GM21447 (cell line): ENCODE data around the gene POLD1.
A peak's percentile ranks its signal among the peaks of the same experiment; 100 is the strongest.

ENCODE experiments used
- ATAC-seq: cut with Tn5 transposase; IDR thresholded peaks from one replicate; pipeline ENCODE4 v1.9.1; 2021; ENCODE audit not compliant: unreplicated experiment

POLD1 gene

DNA sequence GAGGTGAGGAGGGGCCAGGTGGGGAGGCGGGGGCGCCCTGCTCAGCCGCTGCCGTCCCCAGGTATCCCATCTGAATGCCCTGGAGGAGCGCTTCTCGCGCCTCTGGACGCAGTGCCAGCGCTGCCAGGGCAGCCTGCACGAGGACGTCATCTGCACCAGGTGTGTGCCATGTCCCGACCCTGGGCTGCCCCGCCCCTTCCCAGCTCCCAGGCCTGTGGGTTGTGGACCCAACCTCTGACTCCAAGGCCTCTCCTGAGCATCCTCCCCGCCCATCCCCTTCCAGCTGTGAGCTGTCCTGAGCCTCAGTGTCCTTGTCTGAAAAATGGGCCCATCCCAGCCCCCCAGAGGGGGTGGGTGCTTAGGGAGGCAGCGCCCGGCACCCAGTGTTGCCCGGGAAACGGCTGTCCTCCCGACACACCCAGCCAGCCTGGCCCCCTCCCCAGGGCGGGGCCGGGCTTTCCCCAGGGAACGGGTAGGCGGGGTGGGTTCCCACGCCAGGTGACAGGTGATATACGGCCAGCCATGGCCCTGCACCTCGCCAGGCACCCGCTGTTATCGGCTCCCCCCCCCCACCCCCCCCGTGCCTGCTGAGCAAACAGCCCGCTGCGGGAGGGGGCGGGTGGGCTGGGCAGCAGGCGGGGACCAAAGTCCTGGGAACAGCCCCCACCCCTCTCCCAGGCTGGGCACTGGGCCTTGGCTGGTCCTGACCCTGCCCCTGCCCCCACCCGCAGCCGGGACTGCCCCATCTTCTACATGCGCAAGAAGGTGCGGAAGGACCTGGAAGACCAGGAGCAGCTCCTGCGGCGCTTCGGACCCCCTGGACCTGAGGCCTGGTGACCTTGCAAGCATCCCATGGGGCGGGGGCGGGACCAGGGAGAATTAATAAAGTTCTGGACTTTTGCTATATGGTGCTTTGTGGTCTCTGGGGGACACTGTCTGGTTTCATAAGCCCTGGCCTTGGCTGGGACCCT is 33.2 kb downstream of the POLD1 start:
- no peak for ATAC-seq

DNA sequence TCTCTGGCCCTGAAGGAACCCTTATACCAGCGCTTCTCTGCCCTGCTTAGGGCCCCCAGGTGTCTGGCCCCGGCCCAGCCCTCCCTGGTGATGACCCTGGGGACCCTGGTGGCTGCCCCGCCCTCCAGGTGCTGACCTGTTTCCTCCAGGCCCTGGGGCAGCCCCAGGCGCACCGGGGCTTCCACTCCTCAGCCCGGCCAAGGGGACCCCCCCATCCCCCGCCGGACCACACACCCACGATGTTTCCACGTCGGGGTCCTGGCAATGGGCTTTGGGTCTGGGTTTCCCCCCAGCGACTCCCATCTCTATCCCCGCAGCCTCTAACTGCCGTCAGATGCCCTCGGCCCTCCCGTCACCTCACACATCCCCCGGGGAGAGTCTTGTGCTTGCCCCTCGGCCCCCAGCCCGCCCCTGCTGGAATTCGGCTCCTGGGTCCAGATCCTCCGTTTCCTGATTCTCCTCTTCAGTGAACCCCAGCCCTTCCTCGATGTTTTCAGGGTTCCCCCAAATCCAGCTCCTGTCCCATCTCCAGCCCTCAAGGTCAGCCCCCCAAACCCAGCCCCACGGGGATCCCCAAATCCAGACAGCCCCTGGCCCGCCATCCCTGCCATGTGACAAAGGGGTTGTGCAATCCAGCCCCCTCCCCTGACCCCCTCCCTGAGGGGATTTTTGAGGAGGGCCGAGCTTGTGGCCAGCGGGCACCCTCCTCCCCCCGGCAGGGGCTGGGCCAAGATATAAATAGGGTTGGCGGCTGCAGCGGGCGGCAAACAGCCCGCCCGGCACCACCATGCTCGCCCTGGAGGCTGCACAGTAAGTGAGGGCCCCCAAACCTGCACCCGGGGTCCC is 34.3 kb downstream of the POLD1 start, which contains the start of gene SPIB:
Gene SPIB, plus strand, starts transcription at position 763 of the 846 bp plus-strand sequence. Its CDS starts 25 bp downstream, at position 788.
- no peak for ATAC-seq

GRCh38 chr19:50419022-50419579 is 35.0 kb downstream of the POLD1 start:
- no peak for ATAC-seq

DNA sequence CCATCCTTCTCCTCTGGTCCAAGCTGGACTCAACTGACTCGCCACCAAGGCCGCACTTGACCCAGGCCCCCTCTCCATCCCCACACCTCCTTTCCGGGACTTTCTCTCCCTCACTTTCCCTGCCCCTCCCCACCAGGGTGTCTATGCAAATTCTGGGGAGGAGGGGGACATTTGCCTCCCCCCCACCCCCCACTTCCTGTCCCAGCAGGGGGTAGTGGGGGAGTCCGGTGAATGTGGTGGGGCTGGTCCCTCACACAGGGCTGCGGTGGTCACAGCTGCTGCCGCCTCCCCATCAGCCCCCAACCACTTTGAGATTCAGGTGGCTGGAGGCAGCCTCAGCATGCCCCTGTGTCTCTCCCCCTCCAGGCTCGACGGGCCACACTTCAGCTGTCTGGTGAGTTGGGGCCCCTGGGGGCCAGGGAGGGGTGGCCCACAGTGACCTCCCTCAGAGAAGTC is 35.5 kb downstream of the POLD1 start:
- no peak for ATAC-seq

GRCh38 chr19:50420127-50420526 is 36.0 kb downstream of the POLD1 start:
- no peak for ATAC-seq

GRCh38 chr19:50420808-50421207 is 36.7 kb downstream of the POLD1 start:
- no peak for ATAC-seq

GRCh38 chr19:50422397-50423278 is 38.5 kb downstream of the POLD1 start:
- no peak for ATAC-seq

DNA sequence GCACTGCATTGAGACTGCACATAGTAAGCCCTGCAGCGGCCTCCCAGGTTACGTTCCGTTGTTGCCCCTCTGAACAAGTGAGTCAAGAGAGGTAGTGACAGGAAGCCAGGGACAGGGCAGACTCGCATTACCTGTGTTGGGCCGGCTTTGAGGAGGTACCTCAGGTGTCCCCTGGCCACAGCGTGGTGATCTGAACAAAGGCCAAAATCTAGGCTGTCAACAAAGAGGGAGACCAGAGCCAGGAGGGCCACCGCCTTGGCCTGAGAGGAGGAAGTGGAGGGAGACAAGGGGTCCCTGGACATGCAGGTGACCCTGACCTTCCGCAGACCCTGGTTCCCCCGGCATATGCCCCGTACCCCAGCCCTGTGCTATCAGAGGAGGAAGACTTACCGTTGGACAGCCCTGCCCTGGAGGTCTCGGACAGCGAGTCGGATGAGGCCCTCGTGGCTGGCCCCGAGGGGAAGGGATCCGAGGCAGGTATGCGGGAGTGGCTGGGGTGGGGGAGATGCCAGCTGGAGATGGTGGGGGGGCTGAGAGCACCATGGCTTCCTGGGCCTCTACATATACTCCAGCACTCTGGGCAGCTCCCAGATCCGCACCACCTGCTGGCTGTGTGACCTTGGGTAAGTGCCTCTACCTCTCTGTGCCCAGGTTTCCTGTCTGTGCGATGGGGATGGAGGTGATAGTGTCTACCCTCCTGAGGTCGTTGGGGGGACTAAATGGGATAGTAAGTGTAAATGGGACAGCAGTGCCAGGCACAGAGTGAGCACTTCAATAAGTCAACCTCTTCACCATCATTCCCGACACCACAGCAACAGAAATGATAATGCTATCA is 39.3 kb downstream of the POLD1 start:
- ATAC-seq, result no peak

GRCh38 chr19:50425581-50425980 is 41.4 kb downstream of the POLD1 start:
- ATAC-seq, result no peak

DNA sequence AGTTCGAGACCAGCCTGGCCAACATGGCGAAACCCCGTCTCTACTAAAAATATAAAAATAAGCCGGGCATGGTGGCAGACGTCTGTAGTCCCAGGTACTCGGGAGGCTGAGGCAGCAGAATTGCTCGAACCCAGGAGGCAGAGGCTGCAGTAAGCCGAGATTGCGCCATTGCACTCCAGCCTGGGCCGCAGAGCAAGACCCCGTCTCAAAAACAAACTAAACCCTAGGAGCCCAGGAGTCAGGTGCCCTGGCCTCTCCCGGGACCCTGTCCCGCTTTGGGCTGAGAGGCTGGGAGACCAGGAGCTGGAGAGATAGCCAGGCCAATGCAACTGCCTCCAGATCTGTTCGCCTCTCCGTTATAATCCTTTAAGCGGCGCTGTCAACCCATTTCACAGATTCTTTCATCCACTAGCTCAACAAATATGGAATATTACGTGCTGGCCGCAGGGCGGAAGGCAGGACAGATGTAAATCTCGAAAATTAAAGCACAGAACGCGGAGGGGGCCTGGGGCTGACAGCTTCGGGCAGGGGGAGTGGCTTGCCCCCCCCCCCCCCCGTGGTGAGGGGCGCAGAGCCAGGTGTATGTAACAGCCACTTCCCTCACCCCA is 43.3 kb downstream of the POLD1 start:
- no peak for ATAC-seq

DNA sequence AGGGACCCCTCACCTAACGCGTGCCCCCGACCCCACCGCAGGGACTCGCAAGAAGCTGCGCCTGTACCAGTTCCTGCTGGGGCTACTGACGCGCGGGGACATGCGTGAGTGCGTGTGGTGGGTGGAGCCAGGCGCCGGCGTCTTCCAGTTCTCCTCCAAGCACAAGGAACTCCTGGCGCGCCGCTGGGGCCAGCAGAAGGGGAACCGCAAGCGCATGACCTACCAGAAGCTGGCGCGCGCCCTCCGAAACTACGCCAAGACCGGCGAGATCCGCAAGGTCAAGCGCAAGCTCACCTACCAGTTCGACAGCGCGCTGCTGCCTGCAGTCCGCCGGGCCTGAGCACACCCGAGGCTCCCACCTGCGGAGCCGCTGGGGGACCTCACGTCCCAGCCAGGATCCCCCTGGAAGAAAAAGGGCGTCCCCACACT is 43.9 kb downstream of the POLD1 start:
- no peak for ATAC-seq

- no peak for ATAC-seq
Observed at GRCh38 chr19:50428772-50429463, 44.8 kb downstream of the POLD1 start.

DNA sequence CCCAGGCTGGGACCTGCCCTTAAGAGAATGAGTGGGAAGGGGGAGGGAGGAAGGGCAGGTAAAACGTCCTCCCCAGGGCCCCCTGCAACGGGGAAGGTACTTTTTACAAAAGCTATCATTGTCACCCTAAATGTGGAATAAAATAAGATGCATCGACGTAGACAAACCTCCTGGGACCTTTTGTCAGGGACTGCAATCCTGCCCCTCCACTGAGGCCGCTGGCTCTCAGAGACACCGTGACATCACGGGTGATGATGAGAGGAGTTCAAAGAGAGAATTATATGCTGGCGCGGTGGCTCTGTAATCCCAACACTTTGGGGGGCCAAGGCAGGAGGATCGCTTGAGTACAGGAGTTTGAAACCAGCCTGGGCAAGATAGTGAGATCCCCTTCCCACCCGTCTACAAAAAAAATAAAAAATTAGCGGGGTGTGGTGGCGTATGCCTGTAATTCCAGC is 46.8 kb downstream of the POLD1 start:
- no peak for ATAC-seq

- ATAC-seq, result peak; percentile 66
Observed at GRCh38 chr19:50431343-50432220, 47.4 kb downstream of the POLD1 start.

- ATAC-seq, result no peak
Observed at GRCh38 chr19:50432221-50433028, 48.3 kb downstream of the POLD1 start, which contains the start of gene MYBPC2. Gene MYBPC2, plus strand, starts transcription at chr19:50432892. Its CDS starts 62 bp downstream, at chr19:50432954.
